HepG2 (cell line): ENCODE results near the gene PPP2R2C. TPM values are rescaled to one million over a fixed set of nuclear protein-coding genes. Genes with fewer than 3 reads are reported as not detected.

Experiments used
- ARID2 ChIP-seq: sonication (generic); formaldehyde crosslinking; IDR thresholded peaks from 2 replicates; pipeline ENCODE4 v1.8.1; 2022; ENCODE audit warnings: mild to moderate bottlenecking, missing genetic modification reagents, borderline replicate concordance
- FOXA3 ChIP-seq: IDR thresholded peaks from 2 replicates; pipeline ENCODE4 v1.6.1; 2016; ENCODE audit warnings: missing genetic modification reagents, missing compliant biosample characterization
- IRF2 ChIP-seq: IDR thresholded peaks from 2 replicates; pipeline ENCODE4 v1.6.1; 2018; ENCODE audit warnings: missing genetic modification reagents, missing compliant biosample characterization
- KAT7 ChIP-seq: IDR thresholded peaks from 2 replicates; pipeline ENCODE4 v1.6.1; 2018; ENCODE audit warnings: borderline replicate concordance, missing compliant biosample characterization
- MIXL1 ChIP-seq: IDR thresholded peaks from 2 replicates; pipeline ENCODE4 v1.6.1; 2016
- PAF1 ChIP-seq: IDR thresholded peaks from 2 replicates; pipeline ENCODE4 v1.6.1; 2016; ENCODE audit warnings: missing genetic modification reagents, missing compliant biosample characterization
- RAD21 ChIP-seq: fragments of 450-650 bp; formaldehyde crosslinking; IDR thresholded peaks from 2 replicates; pipeline ENCODE4 v1.5.0; 2020; ENCODE audit warnings: mild to moderate bottlenecking
- RFXAP ChIP-seq: sonication (generic); formaldehyde crosslinking; IDR thresholded peaks from 2 replicates; pipeline ENCODE4 v1.4.0; 2020; ENCODE audit warnings: missing genetic modification reagents, borderline replicate concordance
- SALL1 ChIP-seq: sonication (generic); formaldehyde crosslinking; IDR thresholded peaks from 2 replicates; pipeline ENCODE4 v1.8.0; 2022; ENCODE audit warnings: mild to moderate bottlenecking, missing genetic modification reagents
- SMAD3 ChIP-seq: sonication (generic); formaldehyde crosslinking; IDR thresholded peaks from 2 replicates; pipeline ENCODE4 v1.4.0; 2020; ENCODE audit warnings: missing genetic modification reagents
- ZKSCAN5 ChIP-seq: sonication (generic); formaldehyde crosslinking; IDR thresholded peaks from 2 replicates; pipeline ENCODE4 v1.5.1; 2020; ENCODE audit warnings: mild to moderate bottlenecking, missing genetic modification reagents
- ZKSCAN8 ChIP-seq: IDR thresholded peaks from 2 replicates; pipeline ENCODE4 v1.6.1; 2016; ENCODE audit warnings: borderline replicate concordance, missing genetic modification reagents, missing compliant biosample characterization
- ZNF780A ChIP-seq: sonication (generic); formaldehyde crosslinking; IDR thresholded peaks from 2 replicates; pipeline ENCODE4 v1.8.0; 2022; ENCODE audit warnings: mild to moderate bottlenecking, missing genetic modification reagents, moderate library complexity
- polyA plus RNA-seq, 8 experiments: library from polyadenylated mRNA; depleted of rRNA in 3 of 8; stranded (reverse) in 7 of 8; unstranded in 1 of 8; fragments of >200 nt; fragmentation: Illumina TruSeq in 4 of 8; extraction: Trizol in 4 of 8; gene quantifications; 2 replicates each; pipeline versions ENCODE4 v1.2.1 to v1.2.3, GENCODE V29; 2011 to 2016; ENCODE audit warnings: low read depth in 4 of 8, missing spikeins in 1 of 8, mixed read lengths in 1 of 8; ENCODE audit not compliant: insufficient read depth in 1 of 8
- total RNA-seq, 5 experiments: library from RNA; depleted of rRNA; stranded (reverse); fragments of >200 nt; fragmentation: Illumina TruSeq; extraction: Trizol; gene quantifications; 2 replicates each; pipeline ENCODE4 v1.2.3, GENCODE V29; 2016; ENCODE audit warnings: low read depth in 1 of 5
- TF ChIP-seq, protein P1 (sequence below): sonication (generic); formaldehyde crosslinking; IDR thresholded peaks from 2 replicates; pipeline ENCODE4 v1.5.0; 2020; ENCODE audit warnings: mild to moderate bottlenecking, missing genetic modification reagents, borderline replicate concordance
- TF ChIP-seq, protein P2 (sequence below): sonication (generic); formaldehyde crosslinking; IDR thresholded peaks from 2 replicates; pipeline ENCODE4 v1.4.0; 2020; ENCODE audit warnings: mild to moderate bottlenecking, missing genetic modification reagents
- TF ChIP-seq, protein P3 (sequence below): sonication (generic); formaldehyde crosslinking; IDR thresholded peaks from 2 replicates; pipeline ENCODE4 v1.4.0; 2020; ENCODE audit warnings: missing genetic modification reagents
- TF ChIP-seq, protein P4 (sequence below): IDR thresholded peaks from 2 replicates; pipeline ENCODE4 v1.6.1; 2016; ENCODE audit warnings: mild to moderate bottlenecking, missing biosample characterization, missing genetic modification reagents
- TF ChIP-seq, protein P5 (sequence below): sonication (generic); formaldehyde crosslinking; IDR thresholded peaks from 2 replicates; pipeline ENCODE4 v1.8.0; 2022; ENCODE audit warnings: missing genetic modification reagents, mild to moderate bottlenecking, moderate library complexity, borderline replicate concordance
- TF ChIP-seq, protein P6 (sequence below): sonication (generic); formaldehyde crosslinking; IDR thresholded peaks from 2 replicates; pipeline ENCODE4 v1.8.1; 2023; ENCODE audit warnings: missing genetic modification reagents, mild to moderate bottlenecking, borderline replicate concordance

The PPP2R2C gene
- total and polyA plus RNA-seq, 2 of the 13 experiments (the other 11 are each of a cell fraction or from before 2014, with no cell fraction given) = 0.60 to 8.6 TPM

DNA sequence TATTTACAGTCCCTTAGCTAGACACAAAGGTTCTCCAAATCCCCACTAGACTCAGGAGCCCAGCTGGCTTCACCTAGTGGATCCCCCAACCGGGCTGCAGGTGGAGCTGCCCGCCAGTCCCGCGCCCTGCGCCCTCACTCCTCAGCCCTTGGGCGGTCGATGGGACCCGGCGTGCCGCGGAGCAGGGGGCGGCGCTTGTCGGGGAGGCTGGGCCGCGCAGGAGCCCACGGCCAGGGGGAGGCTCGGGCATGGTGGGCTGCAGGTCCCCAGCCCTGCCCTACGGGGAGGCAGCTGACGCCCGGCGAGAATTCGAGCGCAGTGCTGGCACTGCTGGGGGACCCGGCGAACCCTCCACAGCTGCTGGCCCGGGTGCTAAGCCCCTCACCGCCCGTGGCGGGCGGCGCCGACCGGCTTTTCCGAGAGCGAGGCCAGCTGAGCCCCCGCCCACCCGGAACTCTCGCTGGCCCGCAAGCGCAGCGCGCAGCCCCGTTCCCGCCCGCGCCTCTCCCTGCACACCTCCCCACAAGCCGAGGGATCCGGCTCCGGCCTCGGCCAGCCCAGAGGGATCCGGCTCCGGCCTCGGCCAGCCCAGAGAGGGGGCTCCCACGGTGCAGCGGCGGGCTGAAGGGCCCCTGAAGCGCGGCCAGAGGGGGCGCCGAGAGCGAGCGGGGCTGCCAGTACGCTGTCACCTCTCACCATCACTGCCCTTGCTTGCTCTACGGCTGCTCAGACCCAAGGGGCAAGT lies 163.3 kb downstream of the PPP2R2C start (continued):
- TF ChIP-seq, protein P1, sequence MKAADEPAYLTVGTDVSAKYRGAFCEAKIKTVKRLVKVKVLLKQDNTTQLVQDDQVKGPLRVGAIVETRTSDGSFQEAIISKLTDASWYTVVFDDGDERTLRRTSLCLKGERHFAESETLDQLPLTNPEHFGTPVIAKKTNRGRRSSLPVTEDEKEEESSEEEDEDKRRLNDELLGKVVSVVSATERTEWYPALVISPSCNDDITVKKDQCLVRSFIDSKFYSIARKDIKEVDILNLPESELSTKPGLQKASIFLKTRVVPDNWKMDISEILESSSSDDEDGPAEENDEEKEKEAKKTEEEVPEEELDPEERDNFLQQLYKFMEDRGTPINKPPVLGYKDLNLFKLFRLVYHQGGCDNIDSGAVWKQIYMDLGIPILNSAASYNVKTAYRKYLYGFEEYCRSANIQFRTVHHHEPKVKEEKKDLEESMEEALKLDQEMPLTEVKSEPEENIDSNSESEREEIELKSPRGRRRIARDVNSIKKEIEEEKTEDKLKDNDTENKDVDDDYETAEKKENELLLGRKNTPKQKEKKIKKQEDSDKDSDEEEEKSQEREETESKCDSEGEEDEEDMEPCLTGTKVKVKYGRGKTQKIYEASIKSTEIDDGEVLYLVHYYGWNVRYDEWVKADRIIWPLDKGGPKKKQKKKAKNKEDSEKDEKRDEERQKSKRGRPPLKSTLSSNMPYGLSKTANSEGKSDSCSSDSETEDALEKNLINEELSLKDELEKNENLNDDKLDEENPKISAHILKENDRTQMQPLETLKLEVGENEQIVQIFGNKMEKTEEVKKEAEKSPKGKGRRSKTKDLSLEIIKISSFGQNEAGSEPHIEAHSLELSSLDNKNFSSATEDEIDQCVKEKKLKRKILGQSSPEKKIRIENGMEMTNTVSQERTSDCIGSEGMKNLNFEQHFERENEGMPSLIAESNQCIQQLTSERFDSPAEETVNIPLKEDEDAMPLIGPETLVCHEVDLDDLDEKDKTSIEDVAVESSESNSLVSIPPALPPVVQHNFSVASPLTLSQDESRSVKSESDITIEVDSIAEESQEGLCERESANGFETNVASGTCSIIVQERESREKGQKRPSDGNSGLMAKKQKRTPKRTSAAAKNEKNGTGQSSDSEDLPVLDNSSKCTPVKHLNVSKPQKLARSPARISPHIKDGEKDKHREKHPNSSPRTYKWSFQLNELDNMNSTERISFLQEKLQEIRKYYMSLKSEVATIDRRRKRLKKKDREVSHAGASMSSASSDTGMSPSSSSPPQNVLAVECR (CRISPR knock-in tag) = peak; percentile 84
- TF ChIP-seq PAF1 (CRISPR knock-in tag) (no peak), KAT7 (CRISPR knock-in tag) (peak; percentile 60; the same call in 1 of the 2 replicates), SMAD3 (no peak), RAD21 (CRISPR knock-in tag) (peak; percentile 93), ZKSCAN8 (CRISPR knock-in tag) (no peak), ARID2 (CRISPR knock-in tag) (no peak), RFXAP (peak; percentile 66; the same call in 1 of the 2 replicates), FOXA3 (CRISPR knock-in tag) (no peak), ZKSCAN5 (no peak), ZNF780A (CRISPR knock-in tag) (no peak), MIXL1 (CRISPR knock-in tag) (peak; percentile 17; the same call in 1 of the 2 replicates), SALL1 (CRISPR knock-in tag) (peak; percentile 69; the same call in 1 of the 2 replicates), IRF2 (CRISPR knock-in tag) (peak; percentile 63)
- TF ChIP-seq, protein P2, sequence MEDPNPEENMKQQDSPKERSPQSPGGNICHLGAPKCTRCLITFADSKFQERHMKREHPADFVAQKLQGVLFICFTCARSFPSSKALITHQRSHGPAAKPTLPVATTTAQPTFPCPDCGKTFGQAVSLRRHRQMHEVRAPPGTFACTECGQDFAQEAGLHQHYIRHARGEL (CRISPR knock-in tag) = no peak; the same call in 1 of the 2 replicates
- TF ChIP-seq, protein P3, sequence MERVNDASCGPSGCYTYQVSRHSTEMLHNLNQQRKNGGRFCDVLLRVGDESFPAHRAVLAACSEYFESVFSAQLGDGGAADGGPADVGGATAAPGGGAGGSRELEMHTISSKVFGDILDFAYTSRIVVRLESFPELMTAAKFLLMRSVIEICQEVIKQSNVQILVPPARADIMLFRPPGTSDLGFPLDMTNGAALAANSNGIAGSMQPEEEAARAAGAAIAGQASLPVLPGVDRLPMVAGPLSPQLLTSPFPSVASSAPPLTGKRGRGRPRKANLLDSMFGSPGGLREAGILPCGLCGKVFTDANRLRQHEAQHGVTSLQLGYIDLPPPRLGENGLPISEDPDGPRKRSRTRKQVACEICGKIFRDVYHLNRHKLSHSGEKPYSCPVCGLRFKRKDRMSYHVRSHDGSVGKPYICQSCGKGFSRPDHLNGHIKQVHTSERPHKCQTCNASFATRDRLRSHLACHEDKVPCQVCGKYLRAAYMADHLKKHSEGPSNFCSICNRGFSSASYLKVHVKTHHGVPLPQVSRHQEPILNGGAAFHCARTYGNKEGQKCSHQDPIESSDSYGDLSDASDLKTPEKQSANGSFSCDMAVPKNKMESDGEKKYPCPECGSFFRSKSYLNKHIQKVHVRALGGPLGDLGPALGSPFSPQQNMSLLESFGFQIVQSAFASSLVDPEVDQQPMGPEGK = peak; percentile 57
- TF ChIP-seq, protein P4, sequence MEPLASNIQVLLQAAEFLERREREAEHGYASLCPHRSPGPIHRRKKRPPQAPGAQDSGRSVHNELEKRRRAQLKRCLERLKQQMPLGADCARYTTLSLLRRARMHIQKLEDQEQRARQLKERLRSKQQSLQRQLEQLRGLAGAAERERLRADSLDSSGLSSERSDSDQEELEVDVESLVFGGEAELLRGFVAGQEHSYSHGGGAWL (CRISPR knock-in tag) = peak; percentile 78; the same call in 1 of the 2 replicates
- TF ChIP-seq, protein P5, sequence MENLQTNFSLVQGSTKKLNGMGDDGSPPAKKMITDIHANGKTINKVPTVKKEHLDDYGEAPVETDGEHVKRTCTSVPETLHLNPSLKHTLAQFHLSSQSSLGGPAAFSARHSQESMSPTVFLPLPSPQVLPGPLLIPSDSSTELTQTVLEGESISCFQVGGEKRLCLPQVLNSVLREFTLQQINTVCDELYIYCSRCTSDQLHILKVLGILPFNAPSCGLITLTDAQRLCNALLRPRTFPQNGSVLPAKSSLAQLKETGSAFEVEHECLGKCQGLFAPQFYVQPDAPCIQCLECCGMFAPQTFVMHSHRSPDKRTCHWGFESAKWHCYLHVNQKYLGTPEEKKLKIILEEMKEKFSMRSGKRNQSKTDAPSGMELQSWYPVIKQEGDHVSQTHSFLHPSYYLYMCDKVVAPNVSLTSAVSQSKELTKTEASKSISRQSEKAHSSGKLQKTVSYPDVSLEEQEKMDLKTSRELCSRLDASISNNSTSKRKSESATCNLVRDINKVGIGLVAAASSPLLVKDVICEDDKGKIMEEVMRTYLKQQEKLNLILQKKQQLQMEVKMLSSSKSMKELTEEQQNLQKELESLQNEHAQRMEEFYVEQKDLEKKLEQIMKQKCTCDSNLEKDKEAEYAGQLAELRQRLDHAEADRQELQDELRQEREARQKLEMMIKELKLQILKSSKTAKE (CRISPR knock-in tag) = no peak
- TF ChIP-seq, protein P6, sequence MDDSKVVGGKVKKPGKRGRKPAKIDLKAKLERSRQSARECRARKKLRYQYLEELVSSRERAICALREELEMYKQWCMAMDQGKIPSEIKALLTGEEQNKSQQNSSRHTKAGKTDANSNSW (CRISPR knock-in tag) = no peak
